Activated CD4-positive, alpha-beta T cell treated with anti-CD3 and anti-CD28 coated beads, Interleukin-2, amount 50 U/mL, for 24 hours (primary cell): ENCODE results near the gene BLVRA.

ENCODE experiments used
- DNase-seq, 2 donors: peaks; one replicate each; pipeline ENCODE4 v3.0.0-alpha.2; 2020; ENCODE audit warnings: low read depth in 1 of 2, low spot score in 1 of 2

The BLVRA gene

GRCh38 chr7:43749383-43749940, 9.0 kb upstream of the BLVRA start:
- no peak for DNase-seq

GRCh38 chr7:43750016-43750887, 8.2 kb upstream of the BLVRA start:
- DNase-seq: no peak

GRCh38 chr7:43752411-43752810, 6.1 kb upstream of the BLVRA start:
- DNase-seq: no peak

- no peak for DNase-seq
Measured at GRCh38 chr7:43753271-43753810, 5.1 kb upstream of the BLVRA start.

- no peak for DNase-seq
Measured at GRCh38 chr7:43753843-43754242, 4.6 kb upstream of the BLVRA start.

GRCh38 chr7:43754596-43754995, 3.9 kb upstream of the BLVRA start:
- no peak for DNase-seq

- DNase-seq: no peak
Measured at GRCh38 chr7:43756368-43757072, 2.0 kb upstream of the BLVRA start.

GRCh38 chr7:43757073-43757720, 1.3 kb upstream of the BLVRA start:
- no peak for DNase-seq

- peak; percentile 32 to 33 for DNase-seq
Measured at GRCh38 chr7:43758822-43759683, 573 bp downstream of the BLVRA start.

- DNase-seq: no peak
Measured at GRCh38 chr7:43760861-43761260, 2.4 kb downstream of the BLVRA start.

GRCh38 chr7:43761382-43761781, 2.9 kb downstream of the BLVRA start:
- DNase-seq: no peak

GRCh38 chr7:43761938-43762692, 3.6 kb downstream of the BLVRA start:
- no peak for DNase-seq

GRCh38 chr7:43763183-43763582, 4.7 kb downstream of the BLVRA start:
- no peak for DNase-seq

GRCh38 chr7:43764039-43764761, 5.7 kb downstream of the BLVRA start:
- peak in 1 of 2 donors; percentile 34 for DNase-seq

GRCh38 chr7:43764807-43765491, 6.5 kb downstream of the BLVRA start:
- no peak for DNase-seq

GRCh38 chr7:43766564-43766963, 8.1 kb downstream of the BLVRA start:
- DNase-seq: no peak

- DNase-seq: no peak
Measured at GRCh38 chr7:43767311-43767710, 8.8 kb downstream of the BLVRA start.

- no peak for DNase-seq
Measured at GRCh38 chr7:43768201-43768886, 9.9 kb downstream of the BLVRA start.
